Colonic mucosa (tissue), 4 donors: ENCODE measurements around the gene EEF1A2. TPM values are rescaled to one million over a fixed set of nuclear protein-coding genes. Genes with fewer than 3 reads are reported as not detected.

Source experiments
- DNase-seq: peaks from one replicate; pipeline ENCODE4 v3.0.0-alpha.2; 2020
- H3K27ac ChIP-seq: fragments of 200-600 bp; one replicate; pipeline ENCODE4 v1.8.0; 2021
- H3K27me3 ChIP-seq: fragments of 200-600 bp; one replicate; pipeline ENCODE4 v1.8.0; 2021
- H3K36me3 ChIP-seq: fragments of 200-600 bp; one replicate; pipeline ENCODE4 v1.8.0; 2021
- H3K4me1 ChIP-seq: fragments of 200-600 bp; one replicate; pipeline ENCODE4 v1.8.0; 2021; ENCODE audit warnings: mild to moderate bottlenecking
- H3K4me3 ChIP-seq: fragments of 200-600 bp; one replicate; pipeline ENCODE4 v1.8.0; 2021
- H3K9ac ChIP-seq, 2 donors: one replicate each; pipeline ENCODE4 v1.7.0; 2013; ENCODE audit warnings: control low read depth in 2 of 2, low read depth in 2 of 2, low read length in 2 of 2
- H3K9me3 ChIP-seq: fragments of 200-600 bp; one replicate; pipeline ENCODE4 v1.8.0; 2021
- intact Hi-C: fragments of 100-400 bp; cut with DNase I; formaldehyde crosslinking; loops from one replicate; pipeline ENCODE4 v1.14.1; 2022
- total RNA-seq, 2 donors: library from RNA; stranded (reverse); fragmentation: NEBNext Ultra II Directional in 1 of 2; extraction: Animal tissue kit (Norgen Biotek cat#: 25700) in 1 of 2; gene quantifications; one replicate each; pipeline ENCODE4 v1.2.1, GENCODE V29; 2021
- TF ChIP-seq, protein P1 (sequence below): fragments of 200-600 bp; IDR thresholded peaks from one replicate; pipeline ENCODE4 v1.8.0; 2022; ENCODE audit warnings: antibody characterized with exemption, mild to moderate bottlenecking
- donor health status: healthy.
- donor health status: DM: no; HTN: no; CAD: no.
- donor health status: DM: no; HTN: no; CAD: no.

EEF1A2 gene
- total RNA-seq, 2 donors from 2014 or later: 1.5 to 3.2 TPM

DNA sequence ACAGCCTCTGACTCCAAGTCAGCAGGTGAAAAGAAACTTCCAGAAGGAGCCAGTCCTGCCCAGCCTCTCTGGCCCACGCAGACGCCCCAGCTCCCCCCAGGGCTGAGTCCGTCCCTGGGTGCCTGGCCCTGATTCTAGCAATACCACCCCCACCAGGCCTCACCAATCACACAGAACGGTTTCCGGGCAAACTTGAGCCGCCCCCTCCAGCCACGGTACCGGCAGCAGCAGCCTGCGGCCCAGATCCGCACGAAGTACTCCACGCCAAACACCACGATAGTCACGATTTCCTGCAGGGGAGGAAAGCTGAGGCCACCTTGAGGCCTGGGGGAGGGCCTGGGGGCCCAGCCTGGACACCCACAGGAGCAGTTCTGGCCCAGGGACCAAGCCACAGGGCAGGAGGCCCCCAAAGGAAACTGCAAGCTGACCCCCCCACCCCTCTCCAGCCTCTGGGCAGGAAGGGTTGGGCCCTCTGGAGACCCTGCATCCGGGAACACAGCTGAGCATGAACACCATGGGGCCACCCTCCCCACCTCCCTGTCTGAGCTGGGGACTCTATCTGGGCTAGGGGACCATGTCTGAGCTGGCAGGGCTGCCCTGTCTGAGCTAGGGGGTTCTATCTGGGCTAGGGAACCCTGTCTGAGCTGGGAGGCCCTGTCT lies 53.7 kb downstream of the EEF1A2 start:
- H3K9ac ChIP-seq: no peak overlapping the region
- no peak overlapping the region for H3K27ac ChIP-seq
- no peak overlapping the region for H3K4me3 ChIP-seq
- TF ChIP-seq, protein P1, sequence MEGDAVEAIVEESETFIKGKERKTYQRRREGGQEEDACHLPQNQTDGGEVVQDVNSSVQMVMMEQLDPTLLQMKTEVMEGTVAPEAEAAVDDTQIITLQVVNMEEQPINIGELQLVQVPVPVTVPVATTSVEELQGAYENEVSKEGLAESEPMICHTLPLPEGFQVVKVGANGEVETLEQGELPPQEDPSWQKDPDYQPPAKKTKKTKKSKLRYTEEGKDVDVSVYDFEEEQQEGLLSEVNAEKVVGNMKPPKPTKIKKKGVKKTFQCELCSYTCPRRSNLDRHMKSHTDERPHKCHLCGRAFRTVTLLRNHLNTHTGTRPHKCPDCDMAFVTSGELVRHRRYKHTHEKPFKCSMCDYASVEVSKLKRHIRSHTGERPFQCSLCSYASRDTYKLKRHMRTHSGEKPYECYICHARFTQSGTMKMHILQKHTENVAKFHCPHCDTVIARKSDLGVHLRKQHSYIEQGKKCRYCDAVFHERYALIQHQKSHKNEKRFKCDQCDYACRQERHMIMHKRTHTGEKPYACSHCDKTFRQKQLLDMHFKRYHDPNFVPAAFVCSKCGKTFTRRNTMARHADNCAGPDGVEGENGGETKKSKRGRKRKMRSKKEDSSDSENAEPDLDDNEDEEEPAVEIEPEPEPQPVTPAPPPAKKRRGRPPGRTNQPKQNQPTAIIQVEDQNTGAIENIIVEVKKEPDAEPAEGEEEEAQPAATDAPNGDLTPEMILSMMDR: no peak
- no peaks in the 10 kb centered on the region for H3K27me3 ChIP-seq
- no peaks in the 10 kb centered on the region for H3K36me3 ChIP-seq
- no peaks in the 10 kb centered on the region for H3K4me1 ChIP-seq
- intact Hi-C loops: no loop called here
- no peaks in the 10 kb centered on the region for H3K9me3 ChIP-seq
- no peak for DNase-seq

DNA sequence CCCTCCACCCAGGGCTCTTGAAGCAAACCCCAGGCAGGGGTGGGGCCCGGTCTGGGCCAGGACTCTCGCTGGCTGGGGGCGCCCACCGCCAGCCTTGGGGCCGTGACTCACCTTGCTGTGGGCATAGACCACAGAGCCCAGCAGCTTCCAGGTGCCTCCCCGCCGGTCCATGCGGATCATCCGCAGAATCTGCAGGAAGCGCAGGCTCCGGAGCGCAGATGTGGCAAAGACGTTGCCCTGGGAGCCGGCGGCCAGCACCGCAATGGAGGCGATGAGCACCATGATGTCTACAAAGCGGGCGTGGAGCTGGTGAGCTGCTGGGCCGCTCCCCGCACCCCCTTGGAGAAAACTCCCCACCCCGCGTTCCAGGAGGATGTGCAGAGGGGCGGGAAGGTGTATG lies 54.3 kb downstream of the EEF1A2 start:
- Histone ChIP-seq H3K4me3 (no peak overlapping the region), H3K36me3 (no peaks in the 10 kb centered on the region), H3K4me1 (no peaks in the 10 kb centered on the region), H3K9me3 (no peaks in the 10 kb centered on the region), H3K9ac (no peak overlapping the region), H3K27ac (no peak overlapping the region), H3K27me3 (no peaks in the 10 kb centered on the region)
- TF ChIP-seq, protein P1: no peak
- intact Hi-C loops: no loop called here
- DNase-seq: no peak

DNA sequence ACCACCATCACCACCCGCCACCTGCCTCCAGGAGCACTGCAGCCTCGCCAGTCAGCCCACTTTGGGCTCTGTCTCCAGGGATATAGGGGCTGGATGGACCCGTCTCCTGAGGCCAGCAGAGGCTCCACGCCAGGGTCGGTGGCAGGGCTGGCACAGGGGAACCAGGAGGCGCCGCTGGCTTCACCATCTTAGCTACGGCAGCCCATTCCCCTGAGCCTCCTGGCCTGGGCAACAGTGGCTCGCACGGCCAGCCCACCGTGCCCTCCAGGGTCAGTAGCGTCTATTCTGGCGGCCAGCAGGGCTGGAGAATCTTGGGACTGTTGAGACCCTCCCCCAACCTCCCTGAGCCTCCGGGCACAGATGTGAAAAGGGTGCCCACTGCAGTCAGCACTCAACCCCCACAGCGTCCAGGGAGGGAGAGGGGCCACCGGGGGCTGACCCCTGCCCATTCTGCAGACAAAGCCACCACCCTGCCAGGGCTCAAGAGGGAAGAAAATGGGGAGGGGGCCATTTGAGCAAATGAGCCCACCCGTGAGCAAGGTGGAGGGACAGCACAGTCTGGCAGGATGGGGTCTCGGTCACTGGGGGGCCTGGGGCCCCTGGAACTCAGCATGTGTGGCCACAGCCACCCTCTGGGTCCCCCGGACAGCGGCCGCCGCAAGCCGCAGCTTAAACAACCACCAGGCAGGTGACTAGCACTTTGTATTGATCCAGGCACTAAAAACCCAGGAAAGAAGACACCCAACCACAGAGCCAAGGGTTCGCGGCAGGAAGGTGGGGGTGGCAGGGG lies 55.1 kb downstream of the EEF1A2 start:
- Histone ChIP-seq H3K36me3 (no peaks in the 10 kb centered on the region), H3K9me3 (no peaks in the 10 kb centered on the region), H3K27me3 (no peaks in the 10 kb centered on the region), H3K9ac (no peak overlapping the region), H3K4me3 (no peak overlapping the region), H3K4me1 (no peaks in the 10 kb centered on the region), H3K27ac (no peak overlapping the region)
- no peak for DNase-seq
- TF ChIP-seq, protein P1: no peak
- intact Hi-C loops: no loop called here

DNA sequence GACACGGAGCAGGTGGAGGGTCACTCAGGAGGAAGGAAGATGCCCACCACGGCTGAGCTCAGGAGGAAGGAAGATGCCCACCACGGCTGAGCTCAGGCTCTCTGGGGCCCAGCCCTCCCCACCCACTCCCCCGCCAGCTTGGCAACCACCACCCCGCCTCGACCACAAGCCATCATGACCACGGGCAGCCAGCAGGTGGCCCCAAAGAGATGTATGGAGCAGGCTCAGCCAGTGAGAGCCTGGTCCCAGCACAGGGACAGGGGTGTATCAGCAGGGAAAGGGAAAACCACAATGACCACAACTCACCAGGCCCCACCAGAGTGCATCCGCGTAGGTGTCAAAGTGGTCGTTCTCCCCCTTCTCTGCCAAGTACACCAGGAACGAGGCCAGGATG lies 56.8 kb downstream of the EEF1A2 start:
- no peak overlapping the region for H3K27ac ChIP-seq
- no peaks in the 10 kb centered on the region for H3K4me1 ChIP-seq
- no peaks in the 10 kb centered on the region for H3K36me3 ChIP-seq
- H3K9me3 ChIP-seq: no peaks in the 10 kb centered on the region
- no peak overlapping the region for H3K4me3 ChIP-seq
- H3K9ac ChIP-seq: no peak overlapping the region
- DNase-seq: peak; percentile 44
- no peaks in the 10 kb centered on the region for H3K27me3 ChIP-seq
- TF ChIP-seq, protein P1: no peak
- intact Hi-C loops: no loop called here

DNA sequence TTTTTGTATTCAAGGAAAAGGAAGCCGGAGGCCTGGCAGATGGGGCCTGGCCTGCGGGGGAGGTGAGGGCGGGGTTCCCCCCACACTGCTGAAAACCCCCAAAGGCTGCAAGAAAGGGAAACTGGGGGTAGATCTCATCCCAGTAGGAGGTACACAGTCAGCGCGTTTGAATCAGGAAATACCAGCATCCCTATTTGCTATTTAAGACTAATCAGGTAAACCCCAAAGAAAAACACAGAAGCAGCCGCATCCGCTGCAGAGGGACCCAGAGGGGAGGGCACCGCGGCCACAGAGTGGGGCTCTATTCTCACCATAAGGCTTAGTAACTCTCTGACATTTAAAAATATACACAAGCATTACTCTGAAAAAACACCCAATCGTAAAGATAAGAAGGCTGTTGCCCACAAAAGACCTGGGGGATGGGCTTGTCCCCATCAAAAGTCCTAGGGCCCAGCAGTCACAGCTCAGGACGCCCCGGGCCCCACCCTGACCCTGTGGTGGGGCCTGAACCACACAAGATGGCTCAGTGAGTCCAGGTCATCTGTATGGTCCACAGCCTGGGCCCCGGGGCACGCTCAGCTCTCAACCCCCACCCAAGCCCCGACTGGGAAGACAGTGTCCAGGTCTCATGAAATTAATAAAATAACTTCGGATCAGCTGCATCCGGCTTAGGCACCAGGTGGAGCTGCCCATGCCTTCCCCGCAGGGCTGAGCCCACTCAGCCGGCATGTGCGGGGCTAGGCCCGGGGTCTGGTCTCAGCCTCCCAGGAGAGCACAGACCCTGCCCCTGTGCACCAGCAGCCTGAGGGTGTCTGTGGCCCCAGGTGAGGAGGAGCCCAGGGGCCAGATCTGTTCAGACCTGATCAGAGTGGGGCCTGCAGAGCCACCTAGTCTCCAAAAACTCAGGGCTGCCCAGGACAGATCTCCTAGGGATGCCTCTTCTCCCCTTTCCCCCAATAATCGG lies 57.5 kb downstream of the EEF1A2 start:
- H3K36me3 ChIP-seq: no peaks in the 10 kb centered on the region
- H3K9ac ChIP-seq: no peak overlapping the region
- no peak for DNase-seq
- H3K4me1 ChIP-seq: no peaks in the 10 kb centered on the region
- TF ChIP-seq, protein P1: no peak
- no peaks in the 10 kb centered on the region for H3K27me3 ChIP-seq
- no peak overlapping the region for H3K27ac ChIP-seq
- no peaks in the 10 kb centered on the region for H3K9me3 ChIP-seq
- H3K4me3 ChIP-seq: no peak overlapping the region
- intact Hi-C loops: no loop called here
